Lung (tissue), 12 donors: Measurements from ENCODE around the gene TTI1. TPM values are rescaled to one million over a fixed set of nuclear protein-coding genes. Genes with fewer than 3 reads are reported as not detected.

Source experiments
- ATAC-seq: fragments of 200-7000 bp; cut with Tn5 transposase; one replicate; pipeline ENCODE4 v1.9.1; 2020; ENCODE audit warnings: moderate number of reproducible peaks; ENCODE audit not compliant: insufficient read depth, low FRiP score
- DNase-seq, 3 donors: peaks; one replicate each; pipeline ENCODE4 v3.0.0-alpha.2; 2013 to 2017
- H3K27ac ChIP-seq, 2 donors: one replicate each; pipeline ENCODE4 v1.5.1; 2013; ENCODE audit warnings: mild to moderate bottlenecking in 2 of 2, moderate library complexity in 2 of 2, control low read depth in 1 of 2, inconsistent platforms in 1 of 2, low read depth in 1 of 2, low read length in 1 of 2
- H3K27me3 ChIP-seq, 3 donors: one replicate each; pipeline ENCODE4 v1.5.1; 2013; ENCODE audit warnings: low read length in 2 of 3; ENCODE audit not compliant: control insufficient read depth in 3 of 3, insufficient read depth in 3 of 3
- H3K36me3 ChIP-seq, 4 donors: one replicate each; pipeline ENCODE4 v1.5.1; 2013; ENCODE audit warnings: low read length in 4 of 4, mild to moderate bottlenecking in 1 of 4, moderate library complexity in 1 of 4; ENCODE audit not compliant: control insufficient read depth in 4 of 4, insufficient read depth in 4 of 4
- H3K4me1 ChIP-seq, 5 donors: one replicate each; pipeline ENCODE4 v1.5.1; 2013; ENCODE audit warnings: low read length in 5 of 5, mild to moderate bottlenecking in 2 of 5, moderate library complexity in 1 of 5; ENCODE audit not compliant: control insufficient read depth in 5 of 5, insufficient read depth in 5 of 5
- H3K4me3 ChIP-seq: one replicate; pipeline ENCODE4 v1.5.1; 2013; ENCODE audit warnings: mild to moderate bottlenecking, control low read depth, moderate library complexity
- H3K9ac ChIP-seq, 2 donors: one replicate each; pipeline ENCODE4 v1.5.1; 2013; ENCODE audit warnings: low read length in 2 of 2, control low read depth in 1 of 2; ENCODE audit not compliant: insufficient read depth in 1 of 2
- H3K9me3 ChIP-seq, 4 donors: one replicate each; pipeline ENCODE4 v1.5.1; 2013; ENCODE audit warnings: low read length in 3 of 4, mild to moderate bottlenecking in 1 of 4, moderate library complexity in 1 of 4; ENCODE audit not compliant: control insufficient read depth in 4 of 4, insufficient read depth in 3 of 4
- WGBS, 2 donors: extraction: QIAGEN DNeasy Blood & Tissue Kit; methylation state at CpG; one replicate each; pipeline ENCODE4 v1.1.7; 2013; 5-methylcytosine and 5-hydroxymethylcytosine counted together
- polyA plus RNA-seq, 2 donors: library from polyadenylated mRNA; stranded (reverse); fragments of 200-250 nt; gene quantifications; one replicate each; pipeline ENCODE4 v1.2.1, GENCODE V29; 2013
- total RNA-seq, 2 donors: library from RNA; depleted of rRNA in 1 of 2; stranded (reverse); fragments of >200 nt in 1 of 2; gene quantifications; one replicate each; pipeline ENCODE4 v1.2.1, GENCODE V29; 2014 to 2021
- TF ChIP-seq, protein P1 (sequence below): IDR thresholded peaks from 2 replicates; pipeline ENCODE4 v1.5.1; 2012; ENCODE audit warnings: mild to moderate bottlenecking; ENCODE audit errors: control extremely low read depth, extremely low read depth
- donor health status: control.
- donor health status: control.
- donor health status: Bipolar disorder and iron deficiency.
- donor health status: healthy.
- donor health status: DM: yes; HTN: yes; CAD: no.

Gene TTI1
- total and polyA plus RNA-seq, 4 donors = 6.7 to 33.8 (median 15.5) TPM

DNA sequence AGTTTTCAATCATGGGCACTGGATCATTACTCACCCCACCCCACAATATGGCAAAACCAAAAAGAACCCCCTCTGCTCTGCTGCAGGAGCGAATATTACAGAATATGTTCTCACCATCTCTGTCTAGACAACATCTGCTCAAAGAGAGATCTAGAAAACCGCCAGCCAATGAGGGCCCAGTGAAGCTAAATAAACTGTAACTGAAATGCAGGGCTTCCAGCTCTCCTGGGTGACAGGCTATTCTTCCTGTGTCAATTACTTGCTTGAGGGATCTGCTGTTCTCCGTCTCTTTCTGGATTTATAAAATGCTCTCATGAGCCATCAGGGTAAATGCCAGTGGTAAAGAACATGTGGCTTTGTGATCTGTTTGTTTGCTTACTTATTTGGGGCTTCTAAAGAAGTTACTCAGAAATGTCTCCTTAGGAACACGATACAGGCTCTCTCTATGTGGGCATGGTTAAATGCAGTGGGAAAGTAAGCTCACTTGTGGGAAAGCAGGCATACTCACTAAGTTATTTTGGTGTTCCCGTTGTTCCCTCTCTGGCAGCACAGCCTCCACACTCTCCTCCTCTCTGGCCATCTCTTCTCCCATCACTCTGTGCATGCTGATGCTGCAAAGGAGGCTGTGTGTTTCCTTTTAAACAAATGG, 44.8 kb downstream of the TTI1 start:
- Histone ChIP-seq H3K4me3 (no peak overlapping the region), H3K27me3 (no peaks in the 10 kb centered on the region), H3K9me3 (peaks cover 0 to 2% (median 0%) of the 10 kb centered on the region in 4 donors), H3K27ac (peak overlapping the region; percentile 88 to 90), H3K4me1 (peaks cover 15 to 84% (median 67%) of the 10 kb centered on the region in 5 donors), H3K9ac (no peak overlapping the region), H3K36me3 (peaks cover 0 to 7% (median 2%) of the 10 kb centered on the region in 4 donors)
- no peak for ATAC-seq
- 87 to 90% methylated on average over 5 of the region's 5 CpGs for WGBS, 2 donors
- TF ChIP-seq, protein P1, sequence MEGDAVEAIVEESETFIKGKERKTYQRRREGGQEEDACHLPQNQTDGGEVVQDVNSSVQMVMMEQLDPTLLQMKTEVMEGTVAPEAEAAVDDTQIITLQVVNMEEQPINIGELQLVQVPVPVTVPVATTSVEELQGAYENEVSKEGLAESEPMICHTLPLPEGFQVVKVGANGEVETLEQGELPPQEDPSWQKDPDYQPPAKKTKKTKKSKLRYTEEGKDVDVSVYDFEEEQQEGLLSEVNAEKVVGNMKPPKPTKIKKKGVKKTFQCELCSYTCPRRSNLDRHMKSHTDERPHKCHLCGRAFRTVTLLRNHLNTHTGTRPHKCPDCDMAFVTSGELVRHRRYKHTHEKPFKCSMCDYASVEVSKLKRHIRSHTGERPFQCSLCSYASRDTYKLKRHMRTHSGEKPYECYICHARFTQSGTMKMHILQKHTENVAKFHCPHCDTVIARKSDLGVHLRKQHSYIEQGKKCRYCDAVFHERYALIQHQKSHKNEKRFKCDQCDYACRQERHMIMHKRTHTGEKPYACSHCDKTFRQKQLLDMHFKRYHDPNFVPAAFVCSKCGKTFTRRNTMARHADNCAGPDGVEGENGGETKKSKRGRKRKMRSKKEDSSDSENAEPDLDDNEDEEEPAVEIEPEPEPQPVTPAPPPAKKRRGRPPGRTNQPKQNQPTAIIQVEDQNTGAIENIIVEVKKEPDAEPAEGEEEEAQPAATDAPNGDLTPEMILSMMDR = no peak
- DNase-seq = peak in 1 of 3 donors; percentile 29

DNA sequence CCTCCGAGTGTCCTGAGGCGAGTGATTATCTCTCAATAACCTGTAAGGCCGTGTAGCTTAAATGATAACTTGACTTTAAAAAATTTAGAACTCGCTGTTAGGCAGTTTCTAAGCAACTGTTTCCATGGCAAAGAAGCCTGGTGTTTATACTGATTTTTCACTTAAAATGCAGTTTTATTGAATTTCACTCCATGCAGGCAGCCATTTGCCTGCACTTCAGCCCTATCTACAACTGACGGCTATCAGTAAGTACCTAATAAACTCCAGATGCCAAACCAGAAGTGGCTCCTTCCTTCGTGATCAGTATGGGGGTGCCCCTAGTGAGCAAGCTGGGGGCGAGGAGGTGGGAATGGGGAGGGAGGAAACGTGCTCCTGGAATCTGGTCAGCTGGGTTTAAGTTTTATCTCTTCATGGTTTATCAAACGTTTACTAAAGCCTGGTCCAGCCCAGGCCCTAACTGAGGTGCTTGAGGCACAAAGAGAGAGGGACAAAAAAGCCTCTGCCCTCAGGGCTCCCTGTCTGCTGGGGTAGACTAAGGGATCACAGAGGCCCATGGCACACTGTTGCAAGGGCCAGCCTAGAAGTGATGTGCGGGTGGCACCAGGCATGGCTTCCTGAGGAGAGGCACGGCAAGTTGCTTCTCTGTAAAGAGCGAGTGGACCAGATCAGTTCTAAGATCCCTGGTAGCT, 45.5 kb downstream of the TTI1 start:
- TF ChIP-seq, protein P1 = no peak
- Histone ChIP-seq H3K9ac (peak overlapping the region in 1 of 2 donors; percentile 48), H3K9me3 (peaks cover 0 to 2% (median 0%) of the 10 kb centered on the region in 4 donors), H3K27me3 (no peaks in the 10 kb centered on the region), H3K4me1 (peaks cover 13 to 84% (median 66%) of the 10 kb centered on the region in 5 donors), H3K36me3 (peaks cover 0 to 10% (median 4%) of the 10 kb centered on the region in 4 donors), H3K27ac (peak overlapping the region; percentile 88 to 90), H3K4me3 (no peak overlapping the region)
- WGBS, 2 donors = 81 to 86% methylated on average over 12 of the region's 12 CpGs
- ATAC-seq (no peak), DNase-seq (peak in 2 of 3 donors; percentile 63 to 70)

DNA sequence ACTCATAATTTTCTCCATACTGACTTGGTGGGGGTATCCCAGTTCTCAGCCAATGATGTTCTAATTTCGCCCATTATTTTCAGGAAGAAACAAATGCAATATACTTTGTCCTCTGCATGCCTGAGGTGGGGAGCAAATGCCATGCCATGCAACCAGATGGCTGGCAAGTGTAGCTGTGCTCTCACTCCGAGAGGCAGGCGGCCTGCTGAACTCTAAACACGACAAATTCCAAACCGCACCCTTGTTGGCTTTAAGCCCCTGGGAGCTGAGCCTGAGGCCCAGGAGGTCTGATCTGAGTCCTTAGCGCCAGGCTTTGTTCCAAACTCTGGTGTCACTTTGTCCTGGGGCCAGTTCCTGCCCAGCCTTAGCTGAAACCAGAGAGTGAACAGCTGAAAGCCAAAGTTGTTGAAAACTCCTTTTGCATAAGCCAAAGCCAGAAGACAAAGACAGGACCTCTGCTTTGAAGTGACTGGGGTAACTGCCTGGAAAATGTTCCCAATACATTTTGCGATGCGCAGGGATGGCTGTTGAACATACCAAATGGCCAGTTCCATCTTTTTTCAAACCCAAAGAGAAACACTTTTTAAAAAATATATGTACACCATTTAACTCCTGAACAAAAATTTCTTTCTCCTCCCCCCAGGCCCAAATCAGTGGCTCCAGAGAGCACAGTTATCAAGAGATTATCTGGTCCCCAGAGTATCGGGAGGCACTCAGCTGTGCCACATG, 46.2 kb downstream of the TTI1 start:
- H3K27ac ChIP-seq = peak overlapping the region; percentile 88 to 90
- H3K36me3 ChIP-seq = peaks cover 0 to 10% (median 4%) of the 10 kb centered on the region in 4 donors
- H3K9me3 ChIP-seq = peaks cover 0 to 2% (median 0%) of the 10 kb centered on the region in 4 donors
- no peaks in the 10 kb centered on the region for H3K27me3 ChIP-seq
- H3K4me3 ChIP-seq = no peak overlapping the region
- peak; percentile 81 to 94 (median 88) for DNase-seq
- peak overlapping the region in 1 of 2 donors; percentile 48 for H3K9ac ChIP-seq
- WGBS, 2 donors = 59 to 74% methylated on average over 9 of the region's 9 CpGs
- ATAC-seq = peak; percentile 39
- peaks cover 11 to 77% (median 62%) of the 10 kb centered on the region in 5 donors for H3K4me1 ChIP-seq
- TF ChIP-seq, protein P1 = no peak
